OCI-LY1 (cell line): ENCODE data around the gene ZBP1.

Experiments
- H2AFZ ChIP-seq: fragments of 200-600 bp; sonication (generic), shearing (Covaris generic); 2 replicates; pipeline ENCODE4 v1.6.0; 2014; ENCODE audit warnings: antibody characterized with exemption, mild to moderate bottlenecking, low read length
- H3F3A ChIP-seq: fragments of 200-600 bp; sonication (generic), shearing (Covaris generic); 2 replicates; pipeline ENCODE4 v1.6.0; 2014; ENCODE audit warnings: mild to moderate bottlenecking, antibody characterized with exemption, low read length, moderate library complexity; ENCODE audit not compliant: insufficient read depth
- H3K27ac ChIP-seq: fragments of 200-600 bp; sonication (generic); 2 replicates; pipeline ENCODE4 v1.5.1; 2014; ENCODE audit warnings: low read length, mixed run types, mild to moderate bottlenecking, low read depth; ENCODE audit not compliant: poor library complexity, severe bottlenecking
- H3K27me3 ChIP-seq: fragments of 200-600 bp; sonication (generic); 2 replicates; pipeline ENCODE4 v1.6.0; 2014; ENCODE audit warnings: antibody characterized with exemption, mild to moderate bottlenecking, low read length, moderate library complexity; ENCODE audit not compliant: insufficient read depth
- H3K36me3 ChIP-seq: fragments of 200-600 bp; sonication (generic); 2 replicates; pipeline ENCODE4 v1.6.1; 2014; ENCODE audit warnings: mild to moderate bottlenecking, antibody characterized with exemption, low read length, moderate library complexity, mixed read lengths; ENCODE audit not compliant: insufficient read depth
- H3K4me1 ChIP-seq: fragments of 200-600 bp; sonication (generic); 2 replicates; pipeline ENCODE4 v1.5.1; 2014; ENCODE audit warnings: mild to moderate bottlenecking, low read length, moderate library complexity; ENCODE audit not compliant: insufficient read depth, severe bottlenecking
- H3K4me2 ChIP-seq: fragments of 200-600 bp; sonication (generic), shearing (Covaris generic); 2 replicates; pipeline ENCODE4 v1.6.1; 2014; ENCODE audit warnings: low read length
- H3K4me3 ChIP-seq: fragments of 200-600 bp; sonication (generic); 2 replicates; pipeline ENCODE4 v1.5.1; 2014; ENCODE audit warnings: low read length, low read depth, mild to moderate bottlenecking, mixed read lengths; ENCODE audit not compliant: poor library complexity, severe bottlenecking
- H3K79me2 ChIP-seq: fragments of 200-600 bp; shearing (Covaris generic); 2 replicates; pipeline ENCODE4 v1.6.1; 2016; ENCODE audit warnings: mixed run types, low read length, mixed read lengths; ENCODE audit not compliant: insufficient read depth
- H3K9ac ChIP-seq: fragments of 200-600 bp; sonication (generic), shearing (Covaris generic); 2 replicates; pipeline ENCODE4 v1.6.1; 2014; ENCODE audit warnings: mild to moderate bottlenecking, low read length, mixed read lengths
- H3K9me2 ChIP-seq: fragments of 200-600 bp; sonication (generic), shearing (Covaris generic); 2 replicates; pipeline ENCODE4 v1.6.1; 2014; ENCODE audit warnings: low read depth, mild to moderate bottlenecking, low read length, mixed read lengths
- H3K9me3 ChIP-seq: fragments of 200-600 bp; shearing (Covaris generic); 2 replicates; pipeline ENCODE4 v1.6.1; 2014; ENCODE audit warnings: low read length, mixed read lengths
- H4K20me1 ChIP-seq: fragments of 200-600 bp; sonication (generic), shearing (Covaris generic); 2 replicates; pipeline ENCODE4 v1.6.0; 2016; ENCODE audit warnings: mild to moderate bottlenecking, low read length; ENCODE audit not compliant: insufficient read depth
- EZH2 ChIP-seq: fragments of 200-600 bp; sonication (generic), shearing (Covaris generic); IDR thresholded peaks from 2 replicates; pipeline ENCODE4 v1.8.0; 2017; ENCODE audit warnings: borderline replicate concordance, mixed run types, mild to moderate bottlenecking, antibody characterized with exemption, low read length, moderate library complexity, mixed read lengths
- TF ChIP-seq, protein P1 (sequence below): fragments of 200-600 bp; sonication (generic), shearing (Covaris generic); IDR thresholded peaks from 2 replicates; pipeline ENCODE4 v1.5.1; 2017; ENCODE audit warnings: mild to moderate bottlenecking, antibody characterized with exemption, low read length, moderate library complexity, mixed read lengths

ZBP1 gene

DNA sequence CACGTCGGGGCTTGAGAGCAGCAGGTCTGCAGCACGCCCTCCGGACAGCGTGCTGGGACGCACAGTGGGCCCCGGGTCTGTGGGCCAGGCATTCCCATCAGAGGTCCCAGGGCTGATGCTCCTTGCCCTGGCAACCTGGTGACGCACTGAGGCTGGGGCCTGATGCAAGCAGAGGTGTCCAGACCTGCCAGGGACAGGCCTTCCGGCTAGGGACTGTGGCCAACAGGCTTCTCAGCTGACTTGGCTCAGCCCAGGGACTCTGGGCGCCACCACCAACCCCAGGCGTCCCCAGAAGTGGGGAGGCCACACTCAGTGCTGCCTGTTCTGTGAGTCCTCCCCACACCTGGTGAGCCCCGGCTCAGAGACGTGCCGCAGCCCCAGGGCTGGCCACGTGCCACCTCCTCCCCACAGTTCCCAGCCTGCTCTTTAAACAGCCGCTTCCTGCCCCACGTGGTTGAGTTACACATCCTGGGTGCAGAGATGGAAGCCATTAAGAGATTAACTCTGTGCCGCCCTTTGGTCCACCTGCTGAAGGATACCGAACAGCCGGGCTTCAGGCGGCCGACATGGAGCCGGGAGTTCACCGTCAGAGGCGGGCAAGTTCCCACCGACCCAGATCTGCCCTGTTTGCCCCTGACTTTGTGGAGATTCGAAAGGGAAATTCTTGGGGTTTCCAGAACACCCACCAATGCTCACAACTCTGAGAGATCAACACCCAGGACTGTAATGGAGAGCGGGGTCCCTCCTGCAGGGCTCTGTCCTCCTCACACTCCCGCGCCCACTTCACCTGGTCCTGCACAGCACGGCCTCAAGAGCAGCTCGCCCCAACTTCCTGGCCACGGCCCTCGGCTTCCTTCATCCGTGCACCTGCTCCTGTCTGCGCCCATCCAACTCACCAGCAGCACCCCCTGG, 37.6 kb upstream of the ZBP1 start:
- TF ChIP-seq, protein P1, sequence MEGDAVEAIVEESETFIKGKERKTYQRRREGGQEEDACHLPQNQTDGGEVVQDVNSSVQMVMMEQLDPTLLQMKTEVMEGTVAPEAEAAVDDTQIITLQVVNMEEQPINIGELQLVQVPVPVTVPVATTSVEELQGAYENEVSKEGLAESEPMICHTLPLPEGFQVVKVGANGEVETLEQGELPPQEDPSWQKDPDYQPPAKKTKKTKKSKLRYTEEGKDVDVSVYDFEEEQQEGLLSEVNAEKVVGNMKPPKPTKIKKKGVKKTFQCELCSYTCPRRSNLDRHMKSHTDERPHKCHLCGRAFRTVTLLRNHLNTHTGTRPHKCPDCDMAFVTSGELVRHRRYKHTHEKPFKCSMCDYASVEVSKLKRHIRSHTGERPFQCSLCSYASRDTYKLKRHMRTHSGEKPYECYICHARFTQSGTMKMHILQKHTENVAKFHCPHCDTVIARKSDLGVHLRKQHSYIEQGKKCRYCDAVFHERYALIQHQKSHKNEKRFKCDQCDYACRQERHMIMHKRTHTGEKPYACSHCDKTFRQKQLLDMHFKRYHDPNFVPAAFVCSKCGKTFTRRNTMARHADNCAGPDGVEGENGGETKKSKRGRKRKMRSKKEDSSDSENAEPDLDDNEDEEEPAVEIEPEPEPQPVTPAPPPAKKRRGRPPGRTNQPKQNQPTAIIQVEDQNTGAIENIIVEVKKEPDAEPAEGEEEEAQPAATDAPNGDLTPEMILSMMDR = no peak
- no peak for TF ChIP-seq EZH2
- Histone ChIP-seq H3K27me3 (peaks cover 20% of the 10 kb centered on the region), H3K79me2 (no peaks in the 10 kb centered on the region), H3K4me2 (no peak overlapping the region), H3K27ac (no peak overlapping the region), H3K9me3 (no peaks in the 10 kb centered on the region), H2AFZ (no peak overlapping the region), H4K20me1 (no peaks in the 10 kb centered on the region), H3F3A (no peaks in the 10 kb centered on the region), H3K9ac (no peak overlapping the region), H3K36me3 (no peaks in the 10 kb centered on the region), H3K4me3 (no peak overlapping the region), H3K9me2 (no peaks in the 10 kb centered on the region), H3K4me1 (no peaks in the 10 kb centered on the region)

DNA sequence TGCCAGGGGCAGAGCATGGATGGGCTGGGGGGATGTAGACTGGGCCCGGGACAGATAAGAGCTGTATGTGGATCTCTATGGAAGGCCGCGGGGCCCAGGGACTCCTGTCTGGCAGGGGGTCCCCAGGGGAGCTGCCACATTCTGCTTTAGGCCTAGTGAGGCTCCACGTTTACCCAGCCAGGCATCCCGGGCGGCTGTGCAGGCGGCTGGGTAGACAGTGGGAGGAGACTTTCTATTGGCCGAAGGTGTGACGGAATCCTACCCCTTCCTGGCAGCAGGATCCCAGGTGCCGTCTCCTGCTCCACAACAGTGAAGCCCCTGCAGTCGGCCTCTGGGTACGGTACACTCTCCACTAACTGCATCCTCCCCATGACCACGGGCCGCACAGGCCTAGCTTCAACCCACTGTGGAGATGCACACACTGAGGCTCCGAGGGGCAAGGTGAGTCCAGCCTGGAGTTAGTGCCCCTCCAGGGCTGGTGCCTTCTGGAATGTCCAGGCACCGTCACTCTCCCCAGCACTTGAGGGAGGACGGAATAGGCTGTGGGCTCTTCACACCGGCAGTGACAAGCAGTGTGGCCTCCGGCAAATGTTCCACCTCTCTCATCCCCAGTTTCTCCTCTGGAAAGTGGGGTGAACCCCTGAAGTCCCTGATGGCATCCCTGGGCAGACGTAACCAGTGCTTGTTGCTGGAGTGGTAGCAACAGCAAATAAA, 36.8 kb upstream of the ZBP1 start:
- H4K20me1 ChIP-seq = no peaks in the 10 kb centered on the region

GRCh38 chr20:57656252-57656820, 36.1 kb upstream of the ZBP1 start:
- H3K27me3 ChIP-seq = peaks cover 20% of the 10 kb centered on the region
- H3K4me1 ChIP-seq = no peaks in the 10 kb centered on the region
- H2AFZ ChIP-seq = no peak overlapping the region
- H3K9ac ChIP-seq = no peak overlapping the region
- H3K4me3 ChIP-seq = no peak overlapping the region
- no peaks in the 10 kb centered on the region for H3K9me2 ChIP-seq
- no peaks in the 10 kb centered on the region for H3F3A ChIP-seq
- H3K27ac ChIP-seq = no peak overlapping the region
- no peak overlapping the region for H3K4me2 ChIP-seq
- H3K79me2 ChIP-seq = no peaks in the 10 kb centered on the region
- H4K20me1 ChIP-seq = no peaks in the 10 kb centered on the region
- no peaks in the 10 kb centered on the region for H3K9me3 ChIP-seq
- no peak for TF ChIP-seq EZH2
- TF ChIP-seq, protein P1 = no peak
- no peaks in the 10 kb centered on the region for H3K36me3 ChIP-seq

More for the DNA sequence above, 36.8 kb upstream of the ZBP1 start:
- Histone ChIP-seq H3K4me1 (no peaks in the 10 kb centered on the region), H3K4me3 (no peak overlapping the region), H3K4me2 (no peak overlapping the region), H2AFZ (no peak overlapping the region), H3F3A (no peaks in the 10 kb centered on the region), H3K36me3 (no peaks in the 10 kb centered on the region), H3K27me3 (peaks cover 20% of the 10 kb centered on the region), H3K79me2 (no peaks in the 10 kb centered on the region), H3K9me3 (no peaks in the 10 kb centered on the region), H3K9ac (no peak overlapping the region), H3K9me2 (no peaks in the 10 kb centered on the region), H3K27ac (no peak overlapping the region)
- TF ChIP-seq EZH2 = no peak
- TF ChIP-seq, protein P1 = no peak
